ENCODE data around the gene PKHD1.

DNA sequence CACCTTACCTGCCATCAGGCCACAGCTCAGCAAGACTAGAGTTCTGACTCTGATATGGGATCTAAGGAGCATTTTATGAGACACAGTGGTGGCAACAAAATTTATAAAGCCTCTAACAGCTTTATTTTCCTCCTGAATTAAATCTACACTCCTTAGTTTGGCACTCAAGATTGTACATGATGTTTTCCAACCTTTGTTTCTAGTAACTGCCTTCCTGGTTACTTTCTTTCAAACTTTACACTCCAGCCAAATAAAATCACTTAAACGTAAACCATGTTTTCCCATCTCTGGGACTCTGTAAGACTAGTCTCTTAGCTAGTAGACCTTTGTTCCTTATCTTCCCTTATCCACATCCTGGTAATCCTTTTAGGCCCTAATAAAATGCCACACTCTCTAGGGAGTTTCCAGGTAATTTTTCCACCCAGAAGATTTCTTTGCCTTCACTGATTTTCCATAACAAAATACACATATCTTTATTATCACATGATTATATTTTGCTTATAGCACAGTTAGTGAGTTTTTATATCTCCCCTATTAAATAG lies 92.1 kb downstream of the PKHD1 start:
- TF ChIP-seq YY1 (IDR thresholded peaks at IDR 0.05; ENCODE audit: low read depth) (no peak), TCF12 (IDR thresholded peaks at IDR 0.05; ENCODE audit: low read depth) (no peak), TEAD4 (IDR thresholded peaks at IDR 0.05) (no peak), TAF1 (IDR thresholded peaks at IDR 0.05; ENCODE audit: low read depth) (no peak)

Measured in Ishikawa (cell line).